ENCODE data around the gene STK25. TPM values are rescaled to one million over a fixed set of nuclear protein-coding genes. Genes with fewer than 3 reads are reported as not detected.
A peak's percentile ranks its signal among the peaks of the same experiment; 100 is the strongest.
"Not testable (repeated sequence)": the region's sequence is repeated elsewhere in the genome, so short reads cannot be mapped to it uniquely, and the experiment has no call there.

Gene STK25
- total RNA-seq, 1 donor, result 171 TPM

DNA sequence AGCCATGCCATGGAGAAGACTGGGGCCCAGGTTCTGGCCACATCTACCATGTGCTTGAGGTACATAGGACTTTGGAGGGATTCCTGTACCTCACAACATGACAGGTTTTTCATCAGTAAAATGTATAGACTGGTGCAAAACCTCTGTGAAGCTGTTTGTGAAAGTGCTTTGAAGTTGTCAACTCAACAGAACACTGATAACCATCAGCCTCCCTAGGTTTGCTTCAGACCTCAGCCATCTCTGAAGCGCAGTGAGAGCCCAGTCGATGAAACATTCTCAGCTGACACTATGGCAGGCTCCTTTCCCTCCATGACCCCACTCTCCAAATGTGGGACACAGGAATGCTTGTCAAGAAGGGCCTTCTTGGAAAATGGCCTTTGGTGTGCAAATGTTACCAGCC lies 38.6 kb downstream of the STK25 start:
- no peak for DNase-seq (ENCODE audit: low read depth in 2 of 3, low spot score in 2 of 3)

DNA sequence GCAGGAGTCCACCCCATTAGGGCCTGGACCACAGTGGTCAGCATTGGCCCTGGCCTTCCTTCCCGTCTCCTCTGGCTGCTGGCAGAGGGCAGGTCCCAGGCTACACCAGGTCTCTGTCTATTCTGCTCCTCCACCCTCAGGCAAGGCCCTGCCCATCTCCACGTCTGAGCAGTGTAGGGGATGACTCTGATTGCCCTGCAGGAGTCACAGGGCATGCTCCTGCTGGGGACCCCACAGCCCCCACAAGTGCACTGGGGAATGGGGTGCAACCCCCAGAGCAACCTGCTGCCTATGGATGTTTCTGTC lies 40.0 kb downstream of the STK25 start:
- no peak for DNase-seq (ENCODE audit: low read depth in 2 of 3, low spot score in 2 of 3)

DNA sequence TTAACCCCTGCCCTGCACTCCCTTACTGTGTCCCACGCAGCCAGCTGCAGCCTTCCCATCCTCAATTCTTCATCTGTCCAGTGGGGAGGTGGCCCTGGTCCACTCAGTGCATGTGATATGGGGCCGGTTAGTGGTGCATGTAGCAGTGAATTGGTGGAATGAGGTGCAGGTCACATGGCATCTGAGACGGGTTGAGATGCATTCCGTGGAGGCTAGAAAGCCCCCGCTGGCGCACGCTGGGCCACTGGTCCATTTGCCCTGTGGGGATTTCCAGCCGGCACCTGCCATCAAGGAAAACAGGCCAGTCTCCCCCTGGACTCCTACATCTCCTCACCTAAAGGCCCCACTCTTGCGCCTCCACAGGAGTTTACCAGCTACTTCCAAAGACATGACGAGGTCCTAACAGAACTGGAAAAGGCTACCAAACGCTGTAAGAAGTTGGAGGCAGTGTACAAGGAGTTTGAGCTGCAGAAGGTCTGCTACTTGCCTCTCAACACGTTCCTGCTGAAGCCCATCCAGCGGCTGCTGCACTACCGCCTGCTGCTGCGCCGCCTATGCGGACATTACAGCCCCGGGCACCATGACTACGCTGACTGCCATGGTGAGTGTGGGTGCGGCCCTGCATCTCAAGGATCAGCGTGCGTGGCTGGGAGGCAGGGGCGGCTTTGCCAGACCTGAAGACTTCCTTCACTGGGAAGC lies 40.5 kb downstream of the STK25 start:
- no peak for DNase-seq (ENCODE audit: low read depth in 2 of 3, low spot score in 2 of 3)

DNA sequence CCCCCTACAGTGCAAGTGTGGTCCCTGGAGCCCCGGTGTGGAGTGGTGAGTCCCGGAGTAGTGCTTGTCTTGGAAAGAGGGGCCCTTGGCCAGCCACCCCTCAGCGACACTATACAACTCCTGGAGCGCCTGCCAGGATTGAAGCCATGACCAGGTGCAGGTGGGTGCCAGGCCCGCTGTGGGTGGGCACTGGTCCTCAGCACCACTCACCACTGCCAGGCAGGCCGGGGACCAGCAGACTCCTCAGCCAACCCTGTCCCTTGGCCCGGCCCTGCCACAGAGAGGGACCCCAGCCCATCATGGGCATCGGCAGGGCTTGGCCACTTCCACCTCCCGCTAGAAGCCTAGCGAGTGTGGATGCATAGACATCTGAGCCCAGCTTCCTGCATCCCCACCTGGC lies 42.2 kb downstream of the STK25 start:
- no peak for DNase-seq (ENCODE audit: low read depth in 2 of 3, low spot score in 2 of 3)

DNA sequence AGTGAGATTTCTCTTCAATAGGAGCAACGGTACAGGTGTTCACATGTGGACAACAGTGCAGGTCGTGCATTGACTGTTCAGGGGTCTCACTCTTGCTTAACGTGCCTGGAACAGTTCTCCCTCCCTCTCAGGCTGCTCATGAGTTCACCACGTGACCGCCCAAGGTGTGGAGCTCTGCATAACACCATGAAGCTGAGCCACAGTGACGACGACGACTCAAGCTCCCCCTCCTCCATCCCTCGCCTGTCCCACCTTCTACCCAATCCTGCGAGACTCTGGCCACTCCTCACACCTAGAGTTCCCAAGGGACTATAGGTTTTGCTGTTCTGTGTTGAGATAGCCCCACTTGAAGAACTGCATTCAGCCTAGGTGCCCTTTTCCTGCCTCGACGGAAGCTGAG lies 42.8 kb downstream of the STK25 start:
- no peak for DNase-seq (ENCODE audit: low read depth in 2 of 3, low spot score in 2 of 3)

DNA sequence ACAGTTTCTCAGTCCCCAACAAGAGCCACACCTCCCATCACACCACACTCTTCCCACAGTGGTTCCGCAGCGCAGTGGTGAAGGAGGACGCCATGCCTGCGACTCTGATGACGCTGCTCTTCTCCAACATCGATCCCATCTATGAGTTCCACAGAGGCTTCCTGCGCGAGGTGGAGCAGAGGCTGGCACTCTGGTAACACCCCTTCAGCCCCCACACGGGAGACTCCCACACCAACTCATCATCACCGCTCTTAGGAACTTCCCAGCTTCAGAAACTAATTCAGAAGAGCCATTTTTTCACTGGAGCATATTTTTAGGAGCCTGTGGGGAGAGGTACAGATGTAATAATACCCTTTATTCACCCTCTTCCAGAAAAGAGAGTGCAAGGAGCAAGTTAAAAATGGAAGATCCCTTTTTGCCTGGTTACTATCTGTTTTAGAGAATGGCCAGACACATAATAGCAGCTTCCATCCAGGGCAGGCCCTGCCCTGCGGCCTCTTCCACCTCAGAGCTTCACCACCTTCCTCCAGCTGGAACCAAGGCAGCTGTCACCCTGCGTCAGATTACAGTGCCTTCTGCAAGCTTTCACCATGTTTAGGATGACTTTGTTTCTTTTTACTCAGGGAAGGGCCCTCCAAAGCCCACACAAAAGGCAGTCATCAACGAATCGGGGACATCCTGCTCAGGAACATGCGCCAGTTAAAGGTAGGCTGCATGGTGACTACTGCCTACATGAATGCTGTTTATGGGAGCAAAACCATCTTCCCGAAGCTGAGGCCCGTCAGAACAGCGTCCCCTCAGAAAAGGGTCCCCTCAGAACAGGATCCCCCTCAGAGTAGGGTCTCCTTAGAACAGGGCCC lies 44.9 kb downstream of the STK25 start:
- DNase-seq (ENCODE audit: low read depth in 2 of 3, low spot score in 2 of 3), result no peak

DNA sequence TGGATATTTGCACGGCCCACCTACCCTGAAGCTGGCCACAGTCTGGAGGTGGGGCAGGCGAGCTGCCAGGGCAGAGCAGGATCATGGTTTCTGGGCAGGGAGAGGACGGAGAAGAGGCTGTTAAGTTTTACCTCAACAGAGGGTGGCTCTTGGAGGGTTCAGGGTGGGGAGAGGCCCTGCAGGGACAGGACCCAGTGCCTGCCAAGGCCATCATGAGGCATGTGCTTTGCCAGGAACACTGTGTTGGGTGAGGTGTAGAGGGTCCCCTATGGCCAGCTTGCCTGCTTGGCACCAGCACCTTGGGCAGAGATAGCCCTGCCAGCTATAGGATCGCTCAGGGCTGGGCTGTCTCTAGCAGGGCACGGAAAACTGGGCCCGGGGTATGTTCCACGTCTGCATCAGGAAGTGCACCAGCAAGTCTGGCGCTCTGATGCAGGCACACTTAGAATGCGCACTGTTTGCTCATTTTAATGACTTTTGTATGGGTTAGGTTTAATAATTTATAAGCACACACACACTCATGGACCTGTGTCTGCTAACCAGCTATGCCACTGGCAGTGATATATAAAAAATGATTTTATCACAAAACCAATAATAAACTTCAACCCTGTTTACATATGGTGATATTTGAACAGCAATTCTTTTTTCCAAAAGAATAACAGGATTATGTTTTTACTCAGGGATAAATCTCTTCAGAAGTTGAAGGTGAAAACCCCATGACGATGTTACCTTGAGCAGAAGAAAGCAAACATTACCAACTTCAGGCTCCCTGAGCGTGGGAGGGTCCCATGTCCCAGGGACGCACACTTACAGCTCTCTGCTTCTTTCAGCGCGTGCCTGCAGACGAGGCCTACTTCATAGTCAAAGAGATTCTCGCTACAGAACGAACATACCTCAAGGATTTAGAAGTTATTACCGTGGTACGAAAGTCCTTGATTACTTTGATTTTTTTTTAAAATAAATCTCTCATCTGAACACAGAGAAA lies 46.4 kb downstream of the STK25 start:
- DNase-seq (ENCODE audit: low read depth in 2 of 3, low spot score in 2 of 3), result no peak

DNA sequence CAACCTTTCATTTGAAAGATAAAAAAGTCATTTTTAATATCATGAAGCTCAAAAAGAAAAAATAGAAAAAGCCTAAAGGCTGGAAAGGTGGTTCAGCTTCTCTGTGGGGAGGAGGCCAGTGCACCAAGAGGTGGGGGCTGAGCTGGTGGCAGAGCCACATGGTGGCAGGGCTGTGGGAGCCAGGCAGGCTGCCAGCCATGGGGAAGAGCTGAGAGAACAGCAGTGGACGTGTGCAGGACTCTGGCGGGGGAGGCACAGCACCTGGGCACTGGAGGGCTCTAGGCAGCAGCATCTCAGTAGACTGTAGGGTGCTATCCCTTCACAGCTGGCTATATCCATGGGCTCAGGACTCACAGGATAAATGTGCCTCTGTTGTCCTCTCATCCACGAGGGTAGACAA lies 47.8 kb downstream of the STK25 start:
- DNase-seq (ENCODE audit: low read depth in 2 of 3, low spot score in 2 of 3), result no peak

DNA sequence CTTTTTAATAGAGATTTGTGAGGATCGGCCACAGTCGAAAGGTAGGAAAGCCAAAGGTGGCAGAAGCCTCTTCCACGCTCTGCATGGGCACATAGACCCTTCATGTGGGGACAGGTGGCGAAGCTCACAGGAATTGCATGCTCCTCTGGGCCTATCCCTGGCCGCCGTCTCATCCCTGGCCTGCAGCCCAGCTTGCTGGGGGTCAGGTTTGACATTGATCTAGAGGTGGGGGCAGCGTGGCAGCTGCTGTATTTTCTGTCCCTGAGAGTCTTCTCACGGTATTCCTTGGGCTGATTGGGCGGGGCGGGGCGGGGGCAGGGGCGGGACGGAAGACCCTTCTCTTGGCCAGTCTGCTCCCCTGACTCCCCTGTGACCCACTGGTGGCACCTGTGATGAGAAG lies 48.9 kb downstream of the STK25 start:
- no peak for DNase-seq (ENCODE audit: low read depth in 2 of 3, low spot score in 2 of 3)

DNA sequence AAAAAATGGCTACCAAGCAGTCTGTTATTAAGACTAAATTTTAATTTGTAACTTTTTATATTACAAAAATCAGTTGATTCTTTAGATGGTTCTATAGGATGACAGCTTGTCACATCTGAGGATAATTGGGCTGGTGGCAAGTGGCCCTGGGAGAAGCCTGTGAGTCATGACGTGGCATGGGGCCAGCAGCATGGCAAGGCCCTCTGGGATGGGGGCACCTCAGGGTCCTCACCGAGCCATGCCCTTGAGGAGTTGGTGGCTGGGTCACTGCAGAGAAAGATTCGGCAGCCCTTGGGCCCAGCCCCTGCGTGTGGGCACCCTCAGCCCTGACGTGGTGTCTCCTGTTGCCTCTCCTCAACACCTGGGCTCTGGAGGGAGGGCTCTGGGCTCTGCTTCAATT lies 49.7 kb downstream of the STK25 start:
- no peak for DNase-seq (ENCODE audit: low read depth in 2 of 3, low spot score in 2 of 3)

DNA sequence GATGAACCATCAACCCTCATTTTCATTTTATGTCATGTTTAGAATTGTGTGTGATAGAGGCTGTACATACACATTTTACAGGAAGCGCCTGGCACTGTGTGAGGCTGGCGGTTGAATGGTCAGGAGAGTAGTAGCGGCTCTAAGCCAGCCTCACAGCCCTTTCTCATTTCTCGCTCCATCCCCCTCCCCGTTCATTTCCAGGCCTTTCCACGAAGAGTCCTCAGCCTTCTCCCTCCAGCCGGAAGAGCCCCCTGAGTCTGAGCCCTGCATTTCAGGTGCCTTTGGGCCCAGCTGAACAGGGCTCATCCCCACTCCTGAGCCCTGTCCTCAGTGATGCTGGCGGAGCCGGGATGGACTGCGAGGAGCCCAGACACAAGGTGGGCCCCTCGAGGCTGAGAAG lies 51.8 kb downstream of the STK25 start:
- no peak for DNase-seq (ENCODE audit: low read depth in 2 of 3, low spot score in 2 of 3)

DNA sequence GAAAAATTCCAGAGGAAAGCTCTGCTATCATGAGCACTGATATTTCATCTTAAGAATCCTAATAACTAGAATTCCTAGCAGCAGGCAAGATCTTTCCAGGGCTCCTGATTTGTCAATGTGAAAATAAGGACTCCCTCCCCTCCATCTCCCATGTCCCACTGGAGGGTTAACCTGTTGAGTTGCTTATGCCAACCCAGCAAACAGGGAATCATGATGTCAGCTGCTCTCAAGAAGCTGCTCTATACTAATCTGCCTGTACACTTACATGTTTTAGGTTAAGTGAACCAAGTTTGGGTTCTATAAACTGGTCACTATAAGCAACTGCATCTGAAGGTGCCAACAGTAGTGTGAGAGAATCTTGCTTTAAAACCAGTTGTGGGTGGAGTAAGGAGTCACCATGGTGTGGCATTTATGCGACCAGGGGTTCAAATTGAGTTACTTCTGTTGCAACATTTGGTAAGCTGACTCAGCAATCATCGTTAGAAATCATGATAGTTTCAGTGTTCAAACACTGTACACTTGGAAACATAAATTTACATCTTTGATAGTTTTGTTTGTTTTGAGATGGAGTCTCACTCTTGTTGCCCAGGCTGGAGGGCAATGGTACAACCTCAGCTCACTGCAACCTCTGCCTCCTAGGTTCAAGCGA lies 53.4 kb downstream of the STK25 start:
- DNase-seq (ENCODE audit: low read depth in 2 of 3, low spot score in 2 of 3), result no peak

DNA sequence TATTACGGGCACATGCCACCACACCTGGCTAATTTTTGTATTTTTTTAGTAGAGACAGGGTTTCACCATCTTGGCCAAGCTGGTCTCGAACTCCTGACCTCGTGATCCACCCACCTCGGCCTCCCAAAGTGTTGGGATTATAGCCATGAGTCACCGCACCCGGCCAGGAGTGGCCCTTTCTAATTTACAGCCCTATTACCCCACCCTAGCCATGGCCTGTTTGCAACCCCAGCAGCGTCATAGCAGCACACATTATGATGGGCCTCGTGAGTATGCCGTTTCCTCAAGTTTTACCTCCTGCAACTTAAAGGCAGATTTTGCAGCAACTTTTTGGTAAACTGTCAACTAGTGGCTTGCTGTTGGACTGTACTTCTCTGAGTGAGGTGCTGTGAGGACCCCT lies 54.5 kb downstream of the STK25 start:
- DNase-seq (ENCODE audit: low read depth in 2 of 3, low spot score in 2 of 3), result not testable (repeated sequence)

DNA sequence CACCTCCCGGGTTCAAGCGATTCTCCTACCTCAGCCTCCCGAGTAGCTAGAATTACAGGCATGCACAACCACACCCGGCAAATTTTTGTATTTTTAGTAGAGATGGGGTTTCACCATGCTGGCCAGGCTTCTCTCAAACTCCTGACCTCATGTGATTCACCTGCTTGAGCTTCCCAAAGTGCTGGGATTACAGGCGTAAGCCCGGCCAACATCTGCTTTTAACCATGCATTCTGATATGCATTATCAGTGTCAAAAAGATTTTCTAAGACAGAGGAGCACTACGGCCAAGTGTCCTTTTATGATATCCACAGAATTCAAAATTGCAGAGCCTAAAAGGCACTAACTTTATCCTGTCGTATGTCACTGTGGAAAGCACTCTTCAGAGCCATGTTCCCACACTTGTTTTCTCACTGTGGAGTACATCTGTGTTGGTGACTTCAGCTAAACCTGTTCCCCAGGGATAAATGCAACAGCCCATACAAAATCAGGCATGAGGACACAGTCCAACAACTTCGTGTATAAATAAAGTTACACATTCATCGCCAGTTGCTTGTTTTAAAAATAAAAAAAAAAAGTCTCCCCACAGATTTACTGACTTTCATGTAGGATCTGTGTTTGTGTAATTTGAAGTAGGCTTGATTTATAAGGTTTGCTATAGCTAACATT lies 56.4 kb downstream of the STK25 start:
- no peak for DNase-seq (ENCODE audit: low read depth in 2 of 3, low spot score in 2 of 3)

DNA sequence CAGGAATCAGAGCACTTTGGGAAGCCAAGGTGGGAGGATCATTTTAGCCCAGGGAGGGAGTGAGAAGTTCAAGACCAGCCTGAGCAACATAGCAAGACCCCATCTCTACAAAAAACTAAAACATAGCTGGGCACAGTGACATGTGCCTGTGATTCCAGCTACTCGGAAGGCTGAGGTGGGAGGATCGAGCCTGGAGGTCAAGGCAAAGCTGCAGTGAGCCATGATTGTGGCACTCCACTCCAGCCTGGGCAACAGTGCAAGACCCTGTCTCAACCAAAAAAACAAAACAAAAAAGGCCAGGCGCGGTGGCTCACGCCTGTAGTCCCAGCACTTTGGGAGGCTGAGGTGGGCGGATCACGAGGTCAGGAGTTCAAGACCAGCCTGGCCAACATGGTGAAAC lies 58.3 kb downstream of the STK25 start:
- DNase-seq (ENCODE audit: low read depth in 2 of 3, low spot score in 2 of 3), result not testable (repeated sequence)

DNA sequence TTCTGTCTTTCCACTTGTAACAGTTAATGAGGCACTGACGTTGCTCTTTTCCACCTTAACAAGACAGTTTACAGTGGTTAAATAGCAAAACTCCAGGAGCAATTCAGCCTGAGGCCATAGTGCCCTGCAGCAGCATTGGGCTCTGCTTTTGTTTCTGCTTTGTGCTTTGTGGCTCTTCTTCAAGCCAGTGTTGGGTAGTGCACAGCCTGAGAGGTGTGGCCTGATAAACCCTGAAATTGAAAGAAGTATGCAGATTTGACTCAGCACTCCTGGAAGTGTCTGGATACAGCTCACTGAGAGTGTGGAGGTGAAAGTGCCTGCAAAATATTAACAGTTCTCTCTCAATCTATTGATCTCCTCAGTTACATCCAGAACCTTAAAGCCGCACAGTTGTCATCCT lies 63.0 kb downstream of the STK25 start:
- DNase-seq (ENCODE audit: low read depth in 2 of 3, low spot score in 2 of 3), result no peak

DNA sequence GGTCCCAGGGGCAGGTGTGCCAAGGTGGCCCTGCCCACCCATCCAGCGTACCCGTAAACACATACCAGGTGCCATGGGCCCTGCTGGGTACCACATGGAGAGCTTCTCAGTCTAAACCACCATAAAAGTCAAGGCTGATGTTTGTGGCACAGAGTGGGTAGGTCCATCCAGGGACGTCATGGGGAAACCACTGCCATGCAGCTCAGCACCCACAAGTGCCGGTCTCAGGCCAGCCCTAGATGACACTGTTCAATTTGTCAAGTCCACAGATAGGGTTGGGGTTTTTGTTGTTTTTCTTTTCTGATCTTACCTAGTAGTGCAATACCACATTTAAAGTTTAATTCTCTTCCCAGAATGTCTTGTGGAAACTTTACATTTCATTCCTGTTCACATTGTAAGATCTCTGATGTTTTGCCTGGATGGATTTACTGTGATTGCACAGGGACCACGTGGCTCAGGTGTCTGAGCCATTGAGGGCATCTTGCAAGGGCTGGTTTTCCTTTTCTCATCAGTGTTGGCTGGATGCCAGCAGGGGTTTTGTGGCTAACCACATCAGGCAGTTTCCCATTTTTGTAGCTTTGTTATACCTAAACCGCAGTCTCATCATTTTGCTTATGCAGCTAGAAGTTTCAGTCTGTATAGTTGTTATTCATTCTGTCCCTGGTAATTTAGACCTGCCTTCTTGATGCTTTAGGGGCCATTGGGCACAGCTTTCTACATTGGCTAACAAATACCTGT lies 64.7 kb downstream of the STK25 start:
- peak; percentile 80 to 95 (median 84) for DNase-seq (ENCODE audit: low read depth in 2 of 3, low spot score in 2 of 3)

Measured in hematopoietic multipotent progenitor cell (in vitro differentiated cells).